Neural crest cell (in vitro differentiated cells): Measurements from ENCODE around the gene CNN2. TPM values are rescaled to one million over a fixed set of nuclear protein-coding genes. Genes with fewer than 3 reads are reported as not detected.

Experiments
- DNase-seq: peaks from one replicate; pipeline ENCODE4 v3.0.0; 2021; ENCODE audit warnings: low read depth, mixed read lengths, low spot score
- H3K27ac Mint-ChIP-seq: one replicate; pipeline ENCODE4 v1.8.0; 2021; ENCODE audit warnings: mild to moderate bottlenecking, mixed read lengths; ENCODE audit not compliant: unreplicated experiment
- H3K27me3 Mint-ChIP-seq: 2 replicates; pipeline ENCODE4 v1.8.0; 2021; ENCODE audit warnings: low read depth, mild to moderate bottlenecking, mixed read lengths
- H3K36me3 Mint-ChIP-seq: 2 replicates; pipeline ENCODE4 v1.8.0; 2021; ENCODE audit warnings: low read depth, mild to moderate bottlenecking, mixed read lengths
- H3K4me1 Mint-ChIP-seq: 2 replicates; pipeline ENCODE4 v1.8.0; 2021; ENCODE audit warnings: mixed read lengths
- H3K4me3 Mint-ChIP-seq: one replicate; pipeline ENCODE4 v1.8.0; 2021; ENCODE audit warnings: mild to moderate bottlenecking, mixed read lengths
- H3K9me3 Mint-ChIP-seq: 2 replicates; pipeline ENCODE4 v1.8.0; 2021; ENCODE audit warnings: mixed read lengths
- CTCF ChIP-seq: fragments of 200-600 bp; sonication (generic); conservative IDR thresholded peaks from 2 replicates; pipeline ENCODE4 v1.5.0; 2021; ENCODE audit warnings: antibody characterized with exemption, mild to moderate bottlenecking
- total RNA-seq: library from RNA; stranded (reverse); gene quantifications from 2 replicates; pipeline ENCODE4 v1.2.1, GENCODE V29; 2021

The CNN2 gene
- total RNA-seq, 1 donor from 2014 or later = 140 TPM

GRCh38 chr19:1042689-1043511 is 16.5 kb downstream of the CNN2 start:
- TF ChIP-seq CTCF = no peak
- no peak for DNase-seq
- peaks cover 27% of the 10 kb centered on the region for H3K4me1 Mint-ChIP-seq
- H3K9me3 Mint-ChIP-seq = no peaks in the 10 kb centered on the region
- no peaks in the 10 kb centered on the region for H3K36me3 Mint-ChIP-seq
- H3K4me3 Mint-ChIP-seq = peak overlapping the region; percentile 66
- H3K27ac Mint-ChIP-seq = no peak overlapping the region
- H3K27me3 Mint-ChIP-seq = no peaks in the 10 kb centered on the region

- no peaks in the 10 kb centered on the region for H3K27me3 Mint-ChIP-seq
- H3K36me3 Mint-ChIP-seq = no peaks in the 10 kb centered on the region
- H3K9me3 Mint-ChIP-seq = no peaks in the 10 kb centered on the region
- DNase-seq = no peak
- H3K4me3 Mint-ChIP-seq = peak overlapping the region; percentile 47
- peaks cover 12% of the 10 kb centered on the region for H3K4me1 Mint-ChIP-seq
- TF ChIP-seq CTCF = no peak
- H3K27ac Mint-ChIP-seq = no peak overlapping the region
Measured at GRCh38 chr19:1045247-1045603, 18.8 kb downstream of the CNN2 start.

GRCh38 chr19:1046117-1046626 is 19.8 kb downstream of the CNN2 start:
- DNase-seq = no peak
- no peaks in the 10 kb centered on the region for H3K27me3 Mint-ChIP-seq
- H3K9me3 Mint-ChIP-seq = no peaks in the 10 kb centered on the region
- peaks cover 2% of the 10 kb centered on the region for H3K4me1 Mint-ChIP-seq
- H3K4me3 Mint-ChIP-seq = no peak overlapping the region
- no peaks in the 10 kb centered on the region for H3K36me3 Mint-ChIP-seq
- no peak for TF ChIP-seq CTCF
- no peak overlapping the region for H3K27ac Mint-ChIP-seq

- no peak for DNase-seq
- peaks cover 4% of the 10 kb centered on the region for H3K4me1 Mint-ChIP-seq
- no peaks in the 10 kb centered on the region for H3K9me3 Mint-ChIP-seq
- no peak for TF ChIP-seq CTCF
- H3K36me3 Mint-ChIP-seq = no peaks in the 10 kb centered on the region
- H3K27me3 Mint-ChIP-seq = no peaks in the 10 kb centered on the region
- H3K27ac Mint-ChIP-seq = no peak overlapping the region
- H3K4me3 Mint-ChIP-seq = no peak overlapping the region
Measured at GRCh38 chr19:1046836-1047695, 20.7 kb downstream of the CNN2 start.

GRCh38 chr19:1047696-1048147 is 21.3 kb downstream of the CNN2 start:
- DNase-seq = no peak
- H3K36me3 Mint-ChIP-seq = no peaks in the 10 kb centered on the region
- no peaks in the 10 kb centered on the region for H3K27me3 Mint-ChIP-seq
- H3K9me3 Mint-ChIP-seq = no peaks in the 10 kb centered on the region
- no peak overlapping the region for H3K4me3 Mint-ChIP-seq
- no peak overlapping the region for H3K27ac Mint-ChIP-seq
- H3K4me1 Mint-ChIP-seq = peaks cover 6% of the 10 kb centered on the region
- no peak for TF ChIP-seq CTCF
